Umbilical cord (tissue), 2 donors: ENCODE measurements around the gene ZSCAN10. TPM values are rescaled to one million over a fixed set of nuclear protein-coding genes. Genes with fewer than 3 reads are reported as not detected.
"Not testable (repeated sequence)": the region's sequence is repeated elsewhere in the genome, so short reads cannot be mapped to it uniquely, and the experiment has no call there.

Source experiments
- DNase-seq: peaks from one replicate; pipeline ENCODE4 v3.0.0-alpha.2; 2015; ENCODE audit warnings: low spot score
- total RNA-seq: library from RNA; depleted of rRNA; stranded (reverse); fragments of >200 nt; gene quantifications from one replicate; pipeline ENCODE4 v1.2.3, GENCODE V29; 2014; ENCODE audit warnings: low replicate concordance; ENCODE audit not compliant: insufficient read depth

Gene ZSCAN10
- total RNA-seq, 1 donor from 2014 or later = not detected

GRCh38 chr16:3065069-3065741, 33.9 kb downstream of the ZSCAN10 start, which contains the start of gene IL32:
IL32 (plus strand) TSS chr16:3065640; CDS start chr16:3065812, 172 bp downstream.
- peak; percentile 57 for DNase-seq

DNA sequence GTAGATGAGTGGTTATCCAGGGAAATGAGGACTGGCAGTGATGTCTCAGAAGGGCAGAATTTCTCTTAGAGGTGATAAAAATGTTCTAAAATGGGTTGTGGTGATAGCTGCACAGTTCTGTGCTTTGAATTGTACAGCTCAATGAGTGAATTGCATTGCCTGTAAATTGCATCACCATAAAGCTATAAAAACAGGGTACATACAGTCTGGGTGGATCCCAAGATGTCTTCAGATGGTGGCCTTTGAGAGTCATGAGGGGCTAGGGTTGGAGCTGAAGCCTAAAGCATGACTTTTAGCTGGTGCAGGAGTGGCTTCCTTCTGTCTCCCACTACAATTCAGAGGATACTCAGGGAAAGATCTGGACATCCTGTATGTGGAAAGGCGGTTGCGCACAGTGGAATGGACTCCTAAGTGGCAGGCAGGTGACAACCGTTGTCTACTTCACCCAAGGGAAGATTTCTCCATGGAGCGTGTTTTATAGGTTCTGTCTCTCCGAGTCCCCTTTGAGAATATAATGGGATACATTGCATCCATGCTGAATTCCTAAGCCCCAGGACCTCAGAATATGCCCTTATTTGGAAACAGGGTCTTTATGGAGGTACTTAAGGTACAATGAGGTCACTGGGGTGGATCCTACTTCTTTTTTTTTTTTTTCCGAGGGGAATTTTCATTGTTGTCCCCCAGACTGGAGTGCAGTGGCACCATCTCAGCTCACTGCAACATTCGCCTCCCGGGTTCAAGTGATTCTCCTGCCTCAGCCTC, 35.3 kb downstream of the ZSCAN10 start:
- no peak for DNase-seq

GRCh38 chr16:3062553-3062952, 36.5 kb downstream of the ZSCAN10 start:
- DNase-seq = no peak

GRCh38 chr16:3060339-3061127, 38.6 kb downstream of the ZSCAN10 start:
- peak; percentile 36 for DNase-seq

GRCh38 chr16:3059723-3060242, 39.3 kb downstream of the ZSCAN10 start:
- DNase-seq = no peak

DNA sequence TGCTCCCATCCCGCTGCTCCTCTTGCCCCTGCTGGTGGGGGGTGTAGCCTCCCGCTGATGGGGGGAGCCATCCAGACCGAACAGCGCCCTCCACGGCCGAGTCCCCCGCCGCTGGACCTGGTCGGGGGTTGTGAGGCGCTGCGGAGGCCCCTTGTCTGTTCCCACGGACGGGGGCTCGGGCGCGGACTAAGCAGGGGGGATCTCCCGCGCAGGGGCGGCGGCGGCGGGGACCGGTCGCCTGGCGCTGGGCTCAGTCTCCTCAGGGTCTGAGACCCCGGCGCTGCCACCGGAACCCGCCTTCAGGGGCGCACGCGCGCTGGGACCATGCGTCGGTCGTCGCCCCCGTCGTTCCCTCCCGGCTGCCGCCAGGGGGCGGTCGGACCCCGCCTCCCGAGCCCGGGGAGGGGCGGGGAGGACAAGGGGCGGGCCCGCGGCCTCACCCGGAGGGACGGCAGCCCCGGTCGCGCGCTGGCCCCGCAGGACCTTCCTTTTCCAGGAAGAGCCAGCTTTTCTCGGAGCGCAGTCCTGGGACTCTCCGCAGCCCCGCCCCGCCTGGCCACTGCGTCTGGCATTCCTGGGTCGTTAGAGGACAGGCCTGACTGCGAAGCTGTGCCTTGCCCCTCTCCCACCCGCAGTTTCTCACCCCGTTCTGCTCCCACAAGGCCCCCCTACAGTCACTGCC, 39.9 kb downstream of the ZSCAN10 start:
- DNase-seq = peak; percentile 88

DNA sequence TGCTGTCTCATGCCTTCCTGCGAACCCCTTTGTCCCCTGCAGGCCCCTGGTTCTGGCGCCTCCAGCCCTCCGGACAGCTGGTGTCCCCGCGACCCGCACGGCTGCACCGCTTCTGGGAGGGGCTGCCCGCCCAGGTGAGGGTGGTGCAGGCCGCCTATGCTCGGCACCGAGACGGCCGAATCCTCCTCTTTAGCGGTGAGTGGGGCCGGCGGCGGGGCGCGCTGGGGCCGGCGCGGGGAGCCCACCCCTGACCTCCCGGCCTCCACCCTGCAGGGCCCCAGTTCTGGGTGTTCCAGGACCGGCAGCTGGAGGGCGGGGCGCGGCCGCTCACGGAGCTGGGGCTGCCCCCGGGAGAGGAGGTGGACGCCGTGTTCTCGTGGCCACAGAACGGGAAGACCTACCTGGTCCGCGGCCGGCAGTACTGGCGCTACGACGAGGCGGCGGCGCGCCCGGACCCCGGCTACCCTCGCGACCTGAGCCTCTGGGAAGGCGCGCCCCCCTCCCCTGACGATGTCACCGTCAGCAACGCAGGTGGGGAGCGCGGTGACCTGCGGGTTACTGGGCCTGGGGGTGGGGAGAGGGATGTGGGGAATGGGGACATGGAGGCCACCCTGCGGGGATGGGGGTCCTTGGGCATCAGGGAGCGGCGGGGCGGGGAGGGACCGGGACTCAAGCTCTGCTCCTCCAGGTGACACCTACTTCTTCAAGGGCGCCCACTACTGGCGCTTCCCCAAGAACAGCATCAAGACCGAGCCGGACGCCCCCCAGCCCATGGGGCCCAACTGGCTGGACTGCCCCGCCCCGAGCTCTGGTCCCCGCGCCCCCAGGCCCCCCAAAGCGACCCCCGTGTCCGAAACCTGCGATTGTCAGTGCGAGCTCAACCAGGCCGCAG, 40.7 kb downstream of the ZSCAN10 start:
- DNase-seq = peak; percentile 38

DNA sequence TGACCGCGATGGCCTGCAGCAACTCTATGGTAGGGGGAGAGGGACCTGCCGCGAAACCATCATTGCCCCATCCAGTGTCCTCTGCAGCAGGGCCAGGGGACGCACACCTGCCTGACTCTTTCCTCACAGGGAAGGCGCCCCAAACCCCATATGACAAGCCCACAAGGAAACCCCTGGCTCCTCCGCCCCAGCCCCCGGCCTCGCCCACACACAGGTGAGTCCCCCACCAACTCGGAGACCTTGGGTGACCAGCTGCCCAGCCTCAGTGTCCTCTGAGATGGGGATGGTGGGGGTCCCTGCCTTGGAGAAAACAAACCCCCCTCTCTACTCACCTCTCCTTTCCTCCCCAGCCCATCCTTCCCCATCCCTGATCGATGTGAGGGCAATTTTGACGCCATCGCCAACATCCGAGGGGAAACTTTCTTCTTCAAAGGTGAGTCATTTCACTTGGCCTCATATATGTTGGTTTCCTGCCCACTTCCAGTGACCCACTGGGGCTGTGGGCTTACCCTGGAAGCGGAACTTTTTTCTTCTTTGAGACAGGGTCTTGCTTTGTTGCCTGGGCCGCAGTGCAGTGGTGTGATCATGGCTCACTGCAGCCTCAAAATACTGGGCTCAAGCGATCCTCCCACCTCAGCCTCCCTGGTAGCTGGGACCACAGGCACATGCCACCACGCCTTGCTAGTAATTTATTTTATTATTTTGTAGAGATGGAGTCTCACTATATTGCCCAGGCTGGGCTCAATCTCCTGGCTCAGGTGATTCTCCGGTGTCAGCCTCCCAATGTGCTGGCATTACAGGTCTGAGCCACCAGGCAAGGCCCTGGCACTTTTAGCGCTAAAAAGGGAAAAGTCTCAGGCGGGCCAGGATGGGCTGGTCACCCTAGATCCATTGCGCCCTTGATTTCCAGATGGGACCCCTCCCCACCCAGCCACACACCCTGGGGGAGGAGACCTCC, 41.6 kb downstream of the ZSCAN10 start:
- no peak for DNase-seq

- DNase-seq = no peak
These were observed 42.5 kb downstream of the ZSCAN10 start for GRCh38 chr16:3056336-3057180.

DNA sequence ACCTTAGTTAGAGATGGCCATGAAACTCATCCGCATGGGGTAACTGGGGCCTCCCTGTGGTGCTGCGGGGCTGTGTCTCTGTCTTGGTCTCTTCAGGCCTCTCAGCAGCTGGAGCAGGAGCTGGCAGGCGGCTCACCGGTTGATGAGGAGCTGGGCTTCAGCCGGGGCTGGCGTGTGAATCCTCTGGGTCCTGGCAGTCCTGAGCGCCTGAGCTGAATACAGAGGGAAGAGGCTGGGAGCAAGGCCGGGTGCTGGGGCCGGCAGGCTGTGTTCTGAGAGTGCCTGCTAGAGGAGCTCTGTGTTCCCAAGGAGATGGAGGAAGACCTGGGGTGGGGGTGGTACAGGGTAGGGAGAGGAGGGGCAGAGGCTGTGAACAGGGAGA, 43.4 kb downstream of the ZSCAN10 start:
- DNase-seq = not testable (repeated sequence)

DNA sequence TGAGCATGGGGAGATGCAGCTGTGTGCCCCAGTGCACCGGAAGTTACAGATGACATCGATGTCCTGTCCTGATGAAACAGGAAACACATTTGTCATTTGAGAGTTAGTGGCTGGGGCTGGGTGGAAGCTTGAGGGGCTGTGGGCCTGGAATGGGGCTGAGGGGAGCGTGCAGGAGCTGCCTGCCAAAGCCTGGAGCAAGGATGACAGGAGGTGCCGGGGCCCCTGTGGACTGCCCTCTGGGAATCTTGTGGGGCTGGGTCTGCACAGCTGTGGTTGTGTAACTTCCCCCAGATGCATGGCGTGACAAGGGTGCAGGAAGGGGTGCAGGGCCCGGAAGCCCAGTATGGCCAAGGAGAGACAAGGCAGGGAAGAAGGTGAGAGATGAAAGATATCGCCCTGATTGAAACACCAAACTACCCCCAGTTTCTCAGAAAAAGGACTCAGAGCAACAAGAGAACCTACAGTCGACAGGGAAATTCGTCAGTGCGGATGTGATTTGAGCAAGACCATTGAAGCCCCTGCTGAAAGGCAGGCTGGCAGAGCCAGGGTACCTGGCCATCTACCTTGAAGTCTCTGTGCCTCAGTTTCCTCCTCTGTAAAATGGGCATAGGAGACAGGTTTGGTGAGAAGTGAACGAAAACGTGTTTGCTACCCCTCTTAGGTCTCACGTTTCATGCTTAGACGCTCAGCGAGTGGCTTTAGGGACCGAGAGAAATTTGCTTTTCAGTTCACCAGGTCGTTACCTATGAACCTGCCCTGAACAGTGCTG, 43.9 kb downstream of the ZSCAN10 start:
- DNase-seq = no peak

- DNase-seq = not testable (repeated sequence)
These were observed 45.8 kb downstream of the ZSCAN10 start for GRCh38 chr16:3053330-3053710.

GRCh38 chr16:3052571-3053329, 46.3 kb downstream of the ZSCAN10 start:
- not testable (repeated sequence) for DNase-seq

DNA sequence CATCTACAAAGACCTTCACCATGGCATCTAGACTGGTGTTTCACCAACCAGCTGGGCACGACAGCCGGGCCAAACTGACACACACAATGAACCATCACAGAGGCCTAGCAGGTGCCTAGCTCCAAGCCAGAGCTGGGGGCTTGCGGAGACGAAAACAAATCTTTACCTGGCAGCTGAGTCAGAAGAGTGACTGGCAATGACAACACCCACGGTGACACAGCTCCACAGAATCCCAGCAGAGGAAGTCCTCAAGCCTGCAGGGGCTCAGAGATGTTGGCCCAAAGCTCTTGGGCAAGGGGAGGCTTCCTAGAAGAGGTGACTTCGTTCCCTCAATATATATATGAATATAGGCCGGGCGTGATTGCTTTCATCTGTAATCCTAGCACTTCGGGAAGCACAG, 47.6 kb downstream of the ZSCAN10 start:
- no peak for DNase-seq

DNA sequence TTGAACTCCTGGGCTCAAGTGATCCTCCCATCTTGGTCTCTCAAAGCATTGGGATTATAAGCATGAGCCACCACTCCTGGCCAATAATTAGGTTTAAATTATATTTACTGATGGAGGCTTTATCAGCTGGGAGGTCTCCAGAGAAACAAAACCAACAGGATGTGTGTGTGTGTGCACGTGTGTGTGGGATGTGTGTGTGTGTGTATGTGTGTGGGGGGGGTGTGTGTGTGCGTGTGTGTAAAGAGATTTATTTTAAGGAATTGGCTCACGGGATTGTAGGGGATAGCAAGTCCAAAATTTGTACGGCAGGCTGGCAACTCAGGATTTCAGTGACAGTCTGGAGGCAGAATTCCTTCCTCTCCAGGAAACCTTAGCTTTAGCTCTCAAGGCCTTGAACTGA, 48.1 kb downstream of the ZSCAN10 start:
- no peak for DNase-seq

DNA sequence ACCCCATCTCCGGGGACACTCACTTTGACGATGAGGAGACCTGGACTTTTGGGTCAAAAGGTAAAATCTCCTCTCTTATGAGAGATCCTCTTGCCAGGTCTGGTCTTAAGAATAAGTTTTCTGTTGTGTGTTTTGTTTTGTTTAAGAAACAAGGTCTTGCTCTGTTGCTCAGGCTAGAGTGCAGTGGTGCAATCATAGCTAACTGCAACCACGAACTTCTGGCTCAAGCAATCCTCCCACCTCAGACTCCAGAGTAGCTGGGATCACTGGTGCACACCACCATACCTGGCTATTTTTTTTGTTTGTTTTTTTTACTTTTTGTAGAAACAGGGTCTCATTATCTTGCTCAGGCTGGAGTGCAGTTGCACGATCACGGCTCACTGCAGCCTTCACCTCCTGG, 48.6 kb downstream of the ZSCAN10 start:
- no peak for DNase-seq
